NCI-H146 treated with DMSO at 0.1 percent for 48 hours (cell line): Measurements from ENCODE around the gene ZPBP.
"Not testable (repeated sequence)": the region's sequence is repeated elsewhere in the genome, so short reads cannot be mapped to it uniquely, and the experiment has no call there.

Source experiments
- DNase-seq: peaks from one replicate; lab custom pipeline; 2025; ENCODE audit not compliant: unreplicated experiment; lab: John Stamatoyannopoulos, UW

ZPBP gene

DNA sequence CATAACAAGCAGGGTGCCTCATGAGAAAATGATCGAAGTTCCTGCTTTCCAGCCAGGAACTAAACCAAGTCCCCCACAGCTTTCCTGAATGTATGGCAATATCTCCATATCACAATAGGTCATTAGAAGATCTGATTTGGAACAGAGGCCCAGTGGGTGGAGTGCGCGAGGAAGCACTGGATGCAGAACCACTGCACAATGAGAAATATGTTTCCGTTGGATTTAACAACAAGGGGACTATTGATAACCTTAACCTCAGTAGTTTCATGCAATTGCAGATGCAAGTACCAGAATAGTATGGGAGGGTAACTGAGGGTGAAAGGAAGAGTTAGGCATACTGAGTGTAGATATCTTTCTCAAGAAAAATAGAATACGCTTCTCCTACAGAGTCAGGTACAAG lies 45.3 kb downstream of the ZPBP start:
- DNase-seq: no peak

DNA sequence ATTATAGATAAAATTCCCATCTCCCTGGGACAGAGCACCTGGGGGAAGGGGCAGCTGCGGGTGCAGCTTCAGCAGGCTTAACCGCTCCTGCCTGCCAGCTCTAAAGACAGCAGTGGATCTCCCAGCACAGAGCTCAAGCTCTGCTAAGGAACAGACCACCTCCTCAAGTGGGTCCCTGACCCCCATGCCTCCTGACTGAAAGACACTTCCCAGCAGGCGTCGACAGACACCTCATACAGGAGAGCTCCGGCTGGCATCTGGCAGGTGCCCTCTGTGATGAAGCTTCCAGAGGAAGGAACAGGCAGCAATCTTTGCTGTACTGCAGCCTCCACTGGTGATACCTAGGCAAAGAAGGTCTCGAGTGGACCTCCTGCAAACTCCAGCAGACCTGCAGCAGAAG lies 51.9 kb downstream of the ZPBP start:
- DNase-seq: not testable (repeated sequence)

GRCh38 chr7:50037086-50037485 lies 56.0 kb downstream of the ZPBP start:
- DNase-seq: no peak

GRCh38 chr7:50022991-50023390 lies 70.1 kb downstream of the ZPBP start:
- no peak for DNase-seq

GRCh38 chr7:50022451-50022850 lies 70.6 kb downstream of the ZPBP start:
- no peak for DNase-seq

DNA sequence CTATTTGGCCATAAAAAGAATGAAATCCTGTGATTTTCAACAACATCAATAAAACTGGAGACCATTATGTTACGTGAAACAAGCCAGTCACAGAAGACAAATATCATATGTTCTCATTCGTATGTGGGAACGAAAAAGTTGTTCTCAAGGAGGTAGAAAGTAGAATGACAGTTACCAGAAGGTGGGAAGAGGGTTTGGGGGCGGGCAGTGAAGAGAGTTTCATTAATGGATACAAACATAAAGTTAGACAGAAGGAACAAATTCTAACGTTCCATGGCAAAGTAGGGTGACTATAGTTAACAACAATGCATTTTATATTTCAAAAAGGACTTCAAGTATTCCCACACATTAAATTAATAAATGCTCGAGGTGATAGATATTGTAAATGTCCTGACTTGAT lies 97.4 kb downstream of the ZPBP start:
- no peak for DNase-seq

DNA sequence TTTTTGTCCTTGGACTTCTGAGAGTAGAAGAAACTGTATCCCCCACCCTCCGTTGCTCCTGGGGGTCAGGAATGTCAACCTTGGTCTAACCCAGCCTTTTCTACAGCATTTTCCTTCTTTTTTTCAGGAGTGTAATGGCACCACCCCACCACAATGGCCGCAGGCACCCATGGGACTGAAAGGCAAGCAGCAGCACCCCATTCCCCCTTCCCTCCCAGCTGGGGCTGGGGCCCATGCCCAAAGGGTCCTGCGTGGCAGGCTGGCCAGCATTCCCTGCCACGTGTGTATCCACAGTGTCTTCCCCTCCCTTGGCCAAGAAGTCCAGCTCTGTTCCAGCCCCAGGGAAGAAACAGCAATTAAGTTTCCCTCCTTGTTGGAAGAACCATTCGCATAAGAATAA lies 106.9 kb downstream of the ZPBP start:
- no peak for DNase-seq

DNA sequence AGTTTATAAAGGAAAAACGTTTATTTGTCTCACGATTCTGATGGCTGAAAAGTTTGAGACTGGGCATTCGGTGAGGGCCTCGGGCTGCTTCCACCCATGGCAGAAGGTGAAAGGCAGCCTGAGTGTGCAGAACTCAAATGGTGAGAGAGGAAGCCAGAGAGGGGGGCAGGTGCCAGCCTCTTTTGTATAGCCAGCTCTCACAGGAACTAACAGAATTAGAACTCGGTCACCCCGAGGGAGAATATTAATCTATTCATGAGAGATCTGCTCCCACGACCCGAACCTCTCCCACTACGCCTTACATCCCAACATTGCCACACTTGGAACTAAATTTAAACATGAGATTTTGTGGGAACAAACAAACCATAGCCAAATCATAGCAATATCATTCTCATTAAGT lies 112.6 kb downstream of the ZPBP start:
- DNase-seq: no peak

GRCh38 chr7:49976238-49976637 lies 116.8 kb downstream of the ZPBP start:
- DNase-seq: no peak

DNA sequence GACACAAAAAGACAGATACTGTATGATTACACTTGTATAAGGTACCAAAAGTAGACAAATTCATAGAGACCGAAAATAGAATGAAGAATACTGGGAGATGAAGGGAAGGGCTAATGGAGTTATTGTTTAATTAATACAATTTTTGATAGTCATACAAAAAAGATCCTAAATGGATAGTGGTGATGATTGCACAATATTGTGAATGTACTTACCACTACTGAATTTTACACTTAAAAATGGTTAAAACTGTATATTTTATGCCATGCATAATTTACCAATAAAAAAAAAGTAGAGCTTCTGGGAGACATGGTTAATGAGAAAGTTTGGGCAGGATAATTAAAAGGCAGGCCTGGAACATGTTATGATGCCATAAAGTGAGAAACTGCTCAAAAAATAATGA lies 119.0 kb downstream of the ZPBP start:
- no peak for DNase-seq

DNA sequence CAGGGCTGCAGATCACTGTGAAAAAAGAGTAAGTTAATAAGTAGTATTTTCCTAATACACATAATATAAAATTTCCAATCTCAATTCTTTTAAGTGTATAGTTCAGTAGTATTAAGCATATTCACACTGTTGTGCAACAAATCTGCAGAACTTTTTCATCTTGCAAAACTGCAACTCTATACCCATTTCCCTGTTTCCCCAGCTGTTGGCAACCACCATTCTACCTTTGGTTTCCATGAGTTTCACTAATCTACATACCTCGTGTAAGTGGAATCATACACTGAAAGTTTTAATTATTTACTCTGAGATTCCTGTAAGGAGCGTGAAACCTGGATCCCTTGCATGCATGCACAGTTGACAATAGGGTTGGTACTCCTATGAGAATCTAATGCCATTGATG lies 155.4 kb downstream of the ZPBP start:
- DNase-seq: no peak

- DNase-seq: no peak
These were observed 161.4 kb downstream of the ZPBP start for GRCh38 chr7:49931627-49932026.

DNA sequence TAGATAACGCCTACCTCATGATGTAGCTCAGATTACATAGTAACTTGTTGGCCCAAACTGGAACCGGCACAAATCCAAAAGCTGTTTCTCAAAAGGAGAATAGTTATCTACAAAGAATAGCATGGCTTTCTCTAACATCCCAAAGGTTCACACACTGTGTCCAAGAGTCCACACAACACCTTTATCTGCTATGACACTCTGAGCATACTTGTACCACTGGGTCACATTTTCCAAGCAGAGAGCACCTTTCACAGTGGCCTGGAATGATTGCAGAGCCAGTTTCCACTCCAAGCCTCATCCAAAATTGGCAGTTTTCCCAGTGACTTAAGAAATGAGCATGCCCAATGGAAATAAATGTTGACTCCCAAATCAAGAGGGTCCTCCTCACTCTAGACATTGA lies 164.3 kb downstream of the ZPBP start:
- DNase-seq: no peak

DNA sequence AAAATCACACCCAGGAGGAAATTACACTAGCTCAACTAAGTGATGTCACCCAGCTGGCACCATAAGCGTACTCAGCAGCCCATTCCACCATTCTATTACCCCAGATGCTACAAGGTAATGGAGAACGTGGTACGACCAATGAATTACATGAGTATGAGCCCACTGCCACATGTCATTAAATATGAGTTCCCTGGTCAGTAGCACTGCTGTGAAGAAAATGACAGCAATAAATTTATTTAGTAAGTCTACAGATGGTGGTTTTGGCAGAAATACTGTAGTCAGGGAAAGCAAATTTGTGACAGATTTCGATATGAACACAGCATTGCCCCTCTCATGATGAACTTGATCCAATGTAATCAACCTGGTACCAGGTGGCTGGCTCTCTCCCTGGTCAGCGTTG lies 165.4 kb downstream of the ZPBP start:
- no peak for DNase-seq

GRCh38 chr7:49926720-49927119 lies 166.3 kb downstream of the ZPBP start:
- DNase-seq: no peak

DNA sequence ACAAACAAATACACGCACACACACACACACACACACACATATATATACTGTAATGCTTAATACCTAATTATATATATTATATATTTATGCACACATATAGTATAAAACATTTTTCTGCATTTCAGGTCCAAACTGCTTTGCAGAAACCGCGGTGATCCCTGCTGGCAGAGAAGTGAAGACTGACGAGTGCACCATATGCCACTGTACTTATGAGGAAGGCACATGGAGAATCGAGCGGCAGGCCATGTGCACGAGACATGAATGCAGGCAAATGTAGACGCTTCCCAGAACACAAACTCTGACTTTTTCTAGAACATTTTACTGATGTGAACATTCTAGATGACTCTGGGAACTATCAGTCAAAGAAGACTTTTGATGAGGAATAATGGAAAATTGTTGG lies 181.1 kb downstream of the ZPBP start:
- no peak for DNase-seq

- no peak for DNase-seq
These were observed 198.5 kb downstream of the ZPBP start for GRCh38 chr7:49894543-49894942.

- DNase-seq: no peak
These were observed 199.9 kb downstream of the ZPBP start for GRCh38 chr7:49893131-49893530.

DNA sequence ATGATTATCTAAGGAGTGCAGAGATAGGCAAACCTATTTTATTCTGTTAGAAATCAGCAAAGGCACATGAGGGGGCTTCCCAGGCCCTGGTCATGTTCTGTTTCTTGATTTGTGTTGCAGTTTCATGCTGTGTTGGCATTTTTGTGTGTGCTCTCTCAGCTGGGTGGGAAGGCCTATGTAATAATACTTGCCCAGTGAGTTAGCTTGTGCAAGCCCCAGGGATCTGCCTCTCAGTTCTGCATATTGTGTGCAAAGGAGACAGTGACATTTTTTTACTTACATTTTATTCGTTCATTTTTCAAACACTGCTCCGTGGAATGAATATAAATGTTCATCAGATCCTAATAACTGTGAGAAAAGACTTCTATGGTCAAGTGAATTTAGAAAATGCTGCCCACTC lies 200.6 kb downstream of the ZPBP start:
- no peak for DNase-seq
